Keratinocyte (primary cell): ENCODE measurements around the gene TPK1. TPM values are rescaled to one million over a fixed set of nuclear protein-coding genes. Genes with fewer than 3 reads are reported as not detected.

ENCODE experiments used
- DNase-seq: peaks from one replicate; pipeline ENCODE4 v3.0.0-alpha.2; 2011; ENCODE audit warnings: low read depth, missing footprints, low spot score
- FAIRE-seq: peaks from 2 replicates; lab custom pipeline; 2011; peaks lifted over from hg19 to GRCh38; lab: Jason Lieb, UNC
- H2AFZ ChIP-seq: 2 replicates; pipeline ENCODE4 v1.6.0; 2012; ENCODE audit warnings: low read length, control low read depth, inconsistent platforms; ENCODE audit not compliant: control insufficient read depth
- H3K27ac ChIP-seq: 2 replicates; pipeline ENCODE4 v1.5.1; 2011; ENCODE audit warnings: low read length; ENCODE audit not compliant: control insufficient read depth, insufficient read depth
- H3K27me3 ChIP-seq: 3 replicates; pipeline ENCODE4 v1.6.0; 2011; ENCODE audit warnings: low read length; ENCODE audit not compliant: control insufficient read depth, insufficient read depth; ENCODE audit errors: extremely low read depth
- H3K36me3 ChIP-seq, 2 experiments: 2 replicates in 1 of 2; 3 replicates in 1 of 2; pipeline ENCODE4 v1.5.1; 2011; ENCODE audit warnings: low read length in 2 of 2, mild to moderate bottlenecking in 1 of 2; ENCODE audit not compliant: control insufficient read depth in 2 of 2, insufficient read depth in 2 of 2; ENCODE audit errors: extremely low read depth in 1 of 2
- H3K4me1 ChIP-seq: 3 replicates; pipeline ENCODE4 v1.5.1; 2011; ENCODE audit warnings: low read length; ENCODE audit not compliant: control insufficient read depth, insufficient read depth; ENCODE audit errors: extremely low read depth
- H3K4me2 ChIP-seq: 3 replicates; pipeline ENCODE4 v1.6.0; 2011; ENCODE audit warnings: low read depth, low read length; ENCODE audit not compliant: control insufficient read depth, insufficient read depth; ENCODE audit errors: extremely low read depth
- H3K4me3 ChIP-seq, 3 experiments: fragments of 200-600 bp in 1 of 3; sonication (generic) in 1 of 3; 2 replicates in 2 of 3; 3 replicates in 1 of 3; pipeline ENCODE4 v1.5.1; 2011 to 2016; ENCODE audit warnings: low read length in 3 of 3, mild to moderate bottlenecking in 3 of 3, control low read depth in 2 of 3, inconsistent platforms in 1 of 3, low read depth in 1 of 3, mixed read lengths in 1 of 3, mixed run types in 1 of 3, moderate library complexity in 1 of 3; ENCODE audit not compliant: control insufficient read depth in 2 of 3, insufficient read depth in 2 of 3; ENCODE audit errors: extremely low read depth in 1 of 3
- H3K79me2 ChIP-seq: 2 replicates; pipeline ENCODE4 v1.6.0; 2012; ENCODE audit warnings: low read length; ENCODE audit not compliant: control insufficient read depth, insufficient read depth
- H3K9ac ChIP-seq: 3 replicates; pipeline ENCODE4 v1.6.0; 2011; ENCODE audit warnings: low read length; ENCODE audit not compliant: control insufficient read depth, insufficient read depth; ENCODE audit errors: extremely low read depth
- H3K9me1 ChIP-seq: 3 replicates; pipeline ENCODE4 v1.6.0; 2011; ENCODE audit warnings: low read length; ENCODE audit not compliant: control insufficient read depth, insufficient read depth; ENCODE audit errors: extremely low read depth
- H3K9me3 ChIP-seq: 2 replicates; pipeline ENCODE4 v1.5.1; 2012; ENCODE audit warnings: low read depth, low read length; ENCODE audit not compliant: control insufficient read depth
- H4K20me1 ChIP-seq: 3 replicates; pipeline ENCODE4 v1.6.0; 2011; ENCODE audit warnings: low read length; ENCODE audit not compliant: control insufficient read depth, insufficient read depth; ENCODE audit errors: extremely low read depth
- CTCF ChIP-seq, 3 experiments: IDR thresholded peaks in 1 of 3; conservative IDR thresholded peaks in 1 of 3; optimal IDR thresholded peaks in 1 of 3; 2 replicates in 2 of 3; 3 replicates in 1 of 3; pipeline versions ENCODE3 to v1.5.1; 2011; ENCODE audit warnings: low read length in 3 of 3, mild to moderate bottlenecking in 3 of 3, moderate library complexity in 2 of 3, control low read depth in 1 of 3, inconsistent platforms in 1 of 3; ENCODE audit not compliant: insufficient read depth in 2 of 3; ENCODE audit errors: extremely low read depth in 1 of 3
- EZH2 ChIP-seq: IDR thresholded peaks from one replicate; pipeline ENCODE4 v1.6.1; 2012; ENCODE audit warnings: inconsistent platforms, mild to moderate bottlenecking, low read length, moderate library complexity
- dilution Hi-C: fragments of 300-500 bp; cut with MboI; formaldehyde crosslinking; loops from one replicate; pipeline ENCODE4 v1.7.0; 2020; ENCODE audit warnings: low sequenced_read_pairs; ENCODE audit not compliant: extremely low pct_ligation_motif_present
- polyA plus RNA-seq, 5 experiments: library from polyadenylated mRNA; depleted of rRNA in 3 of 5; stranded (reverse) in 3 of 5; stranded (forward) in 1 of 5; unstranded in 1 of 5; fragments of >200 nt; gene quantifications; 1 replicate in 1 of 5; 2 replicates in 3 of 5; 3 replicates in 1 of 5; pipeline versions ENCODE4 v1.2.1 to v1.2.3, GENCODE V29; 2011 to 2012; ENCODE audit warnings: missing spikeins in 2 of 5, low read depth in 1 of 5, low replicate concordance in 1 of 5

Gene TPK1
- polyA plus RNA-seq, 1 donor (not counting 4 experiments of a cell fraction or from before 2014, with no cell fraction given) = 1.9 TPM

- H3K4me1 ChIP-seq = no peaks in the 10 kb centered on the region
- H2AFZ ChIP-seq = no peak overlapping the region
- no peaks in the 10 kb centered on the region for H3K9me1 ChIP-seq
- no peaks in the 10 kb centered on the region for H3K9me3 ChIP-seq
- dilution Hi-C loops = no loop called here
- no peak overlapping the region for H3K9ac ChIP-seq
- H4K20me1 ChIP-seq = no peaks in the 10 kb centered on the region
- H3K27me3 ChIP-seq = no peaks in the 10 kb centered on the region
- H3K4me2 ChIP-seq = no peak overlapping the region
- H3K27ac ChIP-seq = no peak overlapping the region
- no peaks in the 10 kb centered on the region for H3K36me3 ChIP-seq
- DNase-seq = no peak
- no peaks in the 10 kb centered on the region for H3K79me2 ChIP-seq
- H3K4me3 ChIP-seq = no peak overlapping the region
- TF ChIP-seq EZH2 (no peak), CTCF (optimal IDR thresholded peaks at IDR 0.05 in 1 of 3, IDR thresholded peaks at IDR 0.05 in 1 of 3, conservative IDR thresholded peaks at IDR 0.05 in 1 of 3; ENCODE audit: extremely low read depth in 1 of 3, insufficient read depth in 2 of 3, low read length in 3 of 3) (no peak)
- FAIRE-seq = no peak
Observed at GRCh38 chr7:144500225-144500624, 335.6 kb downstream of the TPK1 start.

- H3K79me2 ChIP-seq = no peaks in the 10 kb centered on the region
- FAIRE-seq (no peak), DNase-seq (no peak)
- no peak overlapping the region for H3K4me2 ChIP-seq
- no peaks in the 10 kb centered on the region for H3K4me1 ChIP-seq
- H3K9me3 ChIP-seq = no peaks in the 10 kb centered on the region
- H3K4me3 ChIP-seq = no peak overlapping the region
- H3K9ac ChIP-seq = no peak overlapping the region
- H3K36me3 ChIP-seq = no peaks in the 10 kb centered on the region
- dilution Hi-C loops = no loop called here
- no peaks in the 10 kb centered on the region for H4K20me1 ChIP-seq
- TF ChIP-seq EZH2 (no peak), CTCF (optimal IDR thresholded peaks at IDR 0.05 in 1 of 3, IDR thresholded peaks at IDR 0.05 in 1 of 3, conservative IDR thresholded peaks at IDR 0.05 in 1 of 3; ENCODE audit: extremely low read depth in 1 of 3, insufficient read depth in 2 of 3, low read length in 3 of 3) (no peak)
- no peak overlapping the region for H3K27ac ChIP-seq
- no peaks in the 10 kb centered on the region for H3K27me3 ChIP-seq
- H3K9me1 ChIP-seq = no peaks in the 10 kb centered on the region
- H2AFZ ChIP-seq = no peak overlapping the region
Observed at GRCh38 chr7:144497282-144497681, 338.6 kb downstream of the TPK1 start.
